T-helper 2 cell treated with Interferon-gamma antibody and Interleukin-4, amounts not matched to agents 5 μg/mL and 100 μg/mL, for 36 hours (primary cell): ENCODE measurements around the gene KIF1B.
"Not testable (repeated sequence)": the region's sequence is repeated elsewhere in the genome, so short reads cannot be mapped to it uniquely, and the experiment has no call there.

Source experiments
- DNase-seq: peaks from one replicate; pipeline ENCODE4 v3.0.0; 2021; ENCODE audit warnings: low spot score
- H3K27ac Mint-ChIP-seq: one replicate; pipeline ENCODE4 v1.8.0; 2021; ENCODE audit warnings: mild to moderate bottlenecking, mixed read lengths
- H3K27me3 Mint-ChIP-seq: one replicate; pipeline ENCODE4 v1.8.0; 2021; ENCODE audit warnings: low read depth, mixed read lengths
- H3K36me3 Mint-ChIP-seq: one replicate; pipeline ENCODE4 v1.8.0; 2021; ENCODE audit warnings: low read depth, mixed read lengths
- H3K4me1 Mint-ChIP-seq: one replicate; pipeline ENCODE4 v1.8.0; 2021; ENCODE audit warnings: low read depth, mixed read lengths
- H3K4me3 Mint-ChIP-seq: one replicate; pipeline ENCODE4 v1.8.0; 2022; ENCODE audit warnings: mild to moderate bottlenecking, moderate library complexity, mixed read lengths
- H3K9me3 Mint-ChIP-seq: one replicate; pipeline ENCODE4 v1.8.0; 2021; ENCODE audit warnings: mixed read lengths

KIF1B gene

DNA sequence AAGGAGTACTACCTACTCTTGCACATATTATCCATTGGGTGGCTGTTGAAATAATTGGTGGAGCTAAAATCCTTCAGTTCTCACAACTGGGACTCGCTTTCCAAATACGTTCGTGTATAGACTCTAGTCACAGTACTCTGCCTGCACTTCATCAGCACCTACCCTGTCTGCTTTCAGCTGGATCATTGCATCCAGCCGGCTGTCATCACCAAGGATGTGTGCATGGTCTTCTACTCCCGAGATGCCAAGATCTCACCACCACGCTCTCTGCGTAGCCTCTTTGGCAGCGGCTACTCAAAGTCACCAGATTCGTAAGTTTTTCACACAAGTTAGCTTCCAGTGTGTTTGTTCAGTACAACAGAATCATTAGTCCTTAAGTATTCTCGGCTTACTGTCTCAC lies 151.1 kb downstream of the KIF1B start:
- peaks cover 14% of the 10 kb centered on the region for H3K4me1 Mint-ChIP-seq
- H3K27ac Mint-ChIP-seq: peak overlapping the region; percentile 46
- no peak for DNase-seq
- H3K27me3 Mint-ChIP-seq: no peaks in the 10 kb centered on the region
- H3K4me3 Mint-ChIP-seq: no peak overlapping the region
- no peaks in the 10 kb centered on the region for H3K9me3 Mint-ChIP-seq
- H3K36me3 Mint-ChIP-seq: peaks cover 12% of the 10 kb centered on the region

DNA sequence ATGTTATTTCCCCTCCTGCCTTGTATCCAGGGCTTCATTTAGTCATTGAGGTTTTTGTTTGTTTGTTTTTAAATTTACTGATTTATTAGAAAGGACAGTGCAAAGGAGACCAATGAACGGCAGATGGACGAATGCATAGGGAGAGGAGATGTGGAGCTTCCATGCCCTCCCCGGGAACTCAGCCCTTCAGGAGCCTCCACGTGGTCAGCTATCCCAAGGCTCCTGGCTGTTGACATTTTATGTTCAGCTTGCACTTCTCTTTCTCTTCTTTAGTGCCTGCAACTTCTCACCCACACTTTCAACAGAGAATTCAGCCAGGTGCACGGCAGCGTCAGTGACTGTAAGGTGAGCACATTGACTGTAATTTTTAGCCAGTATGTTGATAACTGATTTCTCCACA lies 157.8 kb downstream of the KIF1B start:
- Mint-ChIP-seq H3K9me3 (no peaks in the 10 kb centered on the region), H3K36me3 (peaks cover 15% of the 10 kb centered on the region), H3K27me3 (no peaks in the 10 kb centered on the region), H3K4me1 (no peaks in the 10 kb centered on the region), H3K27ac (no peak overlapping the region), H3K4me3 (no peak overlapping the region)
- DNase-seq: no peak

GRCh38 chr1:10374442-10374860 lies 164.1 kb downstream of the KIF1B start:
- H3K9me3 Mint-ChIP-seq: no peaks in the 10 kb centered on the region
- H3K27ac Mint-ChIP-seq: no peak overlapping the region
- peaks cover 11% of the 10 kb centered on the region for H3K36me3 Mint-ChIP-seq
- no peaks in the 10 kb centered on the region for H3K27me3 Mint-ChIP-seq
- H3K4me1 Mint-ChIP-seq: peaks cover 2% of the 10 kb centered on the region
- no peak for DNase-seq
- no peak overlapping the region for H3K4me3 Mint-ChIP-seq

- peak overlapping the region; percentile 57 for H3K27ac Mint-ChIP-seq
- not testable (repeated sequence) for H3K9me3 Mint-ChIP-seq
Measured at GRCh38 chr1:10377365-10378029, 167.1 kb downstream of the KIF1B start.

DNA sequence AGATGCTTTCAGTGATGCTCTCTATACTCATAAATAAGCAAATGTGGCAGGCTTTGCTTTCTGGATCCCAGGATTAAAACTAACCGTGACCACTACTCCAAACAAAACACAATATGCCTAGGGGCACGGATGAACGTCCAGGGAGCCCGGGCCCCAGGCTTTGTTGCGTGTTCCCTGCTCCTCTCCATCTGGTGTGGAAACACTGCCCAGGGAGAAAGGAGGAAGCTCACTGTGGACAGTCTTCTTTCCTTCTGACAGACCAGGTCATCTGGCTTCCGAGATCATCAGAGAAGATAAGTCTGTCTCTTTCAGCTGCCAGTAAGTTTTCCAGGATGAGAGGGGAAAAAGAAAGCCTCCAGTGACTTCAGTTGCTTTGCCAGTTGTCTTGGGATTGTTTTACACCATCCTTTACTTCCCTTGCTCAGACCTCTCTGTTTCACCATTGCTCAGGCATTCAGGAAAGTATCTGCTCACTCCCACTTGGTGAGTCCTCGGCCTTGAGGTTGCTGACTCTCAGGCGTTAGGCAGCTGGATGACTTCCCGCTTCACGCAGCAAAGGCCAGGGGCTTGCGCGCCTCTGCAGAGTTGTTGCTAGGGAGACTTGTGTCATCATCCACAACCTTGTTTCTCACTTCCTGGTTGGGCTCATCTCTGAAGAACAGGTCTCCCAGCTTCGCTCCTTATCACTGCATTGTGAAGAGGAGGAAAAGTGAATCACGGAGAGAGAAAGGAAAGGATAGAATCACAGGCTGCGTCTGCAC lies 167.9 kb downstream of the KIF1B start:
- Mint-ChIP-seq H3K4me1 (peaks cover 2% of the 10 kb centered on the region), H3K4me3 (no peak overlapping the region), H3K27ac (no peak overlapping the region), H3K27me3 (no peaks in the 10 kb centered on the region), H3K9me3 (no peaks in the 10 kb centered on the region), H3K36me3 (peaks cover 5% of the 10 kb centered on the region)
- DNase-seq: no peak

More at GRCh38 chr1:10377365-10378029, 167.1 kb downstream of the KIF1B start:
- not testable (repeated sequence) for H3K4me1 Mint-ChIP-seq, H3K4me3 Mint-ChIP-seq, DNase-seq, H3K36me3 Mint-ChIP-seq, H3K27me3 Mint-ChIP-seq

- Mint-ChIP-seq H3K4me1 (peaks cover 1% of the 10 kb centered on the region), H3K27me3 (no peaks in the 10 kb centered on the region), H3K4me3 (no peak overlapping the region), H3K9me3 (no peaks in the 10 kb centered on the region), H3K36me3 (peaks cover 5% of the 10 kb centered on the region), H3K27ac (no peak overlapping the region)
- DNase-seq: no peak
Measured at GRCh38 chr1:10379101-10379620, 168.8 kb downstream of the KIF1B start.

DNA sequence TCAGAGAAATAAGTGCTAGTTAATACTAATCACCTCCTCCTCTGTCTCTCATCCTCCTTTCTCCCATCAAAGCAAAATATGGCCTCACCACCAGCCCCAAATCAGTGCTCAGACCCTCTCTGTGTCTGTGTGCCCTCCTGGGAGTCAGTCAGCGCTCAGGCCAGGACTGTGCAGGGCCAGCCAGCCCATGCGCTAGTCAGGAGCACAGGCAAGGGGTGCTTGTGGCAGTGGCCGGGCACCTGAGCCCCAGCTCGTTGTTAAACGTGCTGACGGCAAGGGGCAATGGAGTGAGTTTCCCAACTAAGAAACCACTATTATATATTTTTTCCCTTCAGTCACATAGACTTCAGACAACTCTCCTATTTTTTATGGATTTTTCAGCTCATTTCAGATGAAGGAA lies 169.3 kb downstream of the KIF1B start:
- Mint-ChIP-seq H3K36me3 (peaks cover 3% of the 10 kb centered on the region), H3K4me3 (no peak overlapping the region), H3K27ac (no peak overlapping the region), H3K27me3 (no peaks in the 10 kb centered on the region), H3K9me3 (no peaks in the 10 kb centered on the region), H3K4me1 (no peaks in the 10 kb centered on the region)
- DNase-seq: no peak

DNA sequence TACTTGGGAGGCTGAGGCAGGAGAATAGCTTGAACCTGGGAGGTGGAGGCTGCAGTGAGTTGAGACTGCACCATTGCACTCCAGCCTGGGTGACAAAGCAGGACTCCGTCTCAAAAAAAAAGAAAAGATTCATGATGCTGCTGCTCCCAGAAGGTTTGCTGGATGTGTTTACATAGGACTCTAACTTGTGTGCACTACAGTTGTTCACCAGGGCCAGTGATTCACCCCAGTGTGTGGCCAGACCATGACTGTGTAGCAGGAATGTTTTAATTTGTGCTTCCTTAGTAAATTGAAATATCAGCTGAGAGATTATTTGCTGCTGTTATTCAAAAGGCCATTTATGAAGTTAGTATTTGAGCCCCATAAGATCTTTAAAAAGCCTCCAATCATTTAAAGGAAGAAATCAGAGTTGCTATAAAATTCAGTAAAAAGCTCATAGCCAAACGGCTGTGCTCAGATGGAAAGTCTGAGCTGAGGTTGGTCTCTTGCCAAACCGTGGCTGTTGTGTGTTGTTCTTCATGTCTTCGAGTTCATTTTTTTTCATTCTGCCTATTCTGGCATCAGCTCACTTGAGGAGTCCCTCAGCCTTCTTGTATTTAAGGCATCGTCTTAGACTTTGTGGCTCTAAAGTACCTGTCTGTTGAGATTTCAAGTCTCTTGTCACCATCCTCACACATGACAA lies 170.4 kb downstream of the KIF1B start:
- peaks cover 4% of the 10 kb centered on the region for H3K4me1 Mint-ChIP-seq
- no peak overlapping the region for H3K27ac Mint-ChIP-seq
- no peak overlapping the region for H3K4me3 Mint-ChIP-seq
- H3K27me3 Mint-ChIP-seq: no peaks in the 10 kb centered on the region
- H3K9me3 Mint-ChIP-seq: no peaks in the 10 kb centered on the region
- peaks cover 2% of the 10 kb centered on the region for H3K36me3 Mint-ChIP-seq
- DNase-seq: no peak

DNA sequence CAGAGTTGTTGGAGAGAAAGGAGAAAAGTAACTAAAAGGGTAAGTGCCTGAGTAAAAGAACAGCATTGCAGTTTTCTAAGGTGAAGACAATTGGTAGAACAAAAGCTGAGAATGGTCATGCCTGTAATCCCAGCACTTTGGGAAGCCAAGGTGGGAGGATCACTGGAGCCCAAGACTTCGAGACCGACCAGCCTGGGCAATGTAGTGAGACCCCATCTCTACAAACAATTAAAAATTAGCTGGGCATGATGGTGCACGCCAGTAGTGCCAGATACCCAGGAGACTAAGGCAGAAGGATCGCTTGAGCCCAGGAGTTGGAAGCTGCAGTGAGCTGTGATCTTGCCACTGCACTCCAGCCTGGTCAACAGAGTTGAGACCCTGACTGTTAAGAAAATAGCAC lies 173.3 kb downstream of the KIF1B start:
- peaks cover 7% of the 10 kb centered on the region for H3K4me1 Mint-ChIP-seq
- no peak overlapping the region for H3K27ac Mint-ChIP-seq
- no peaks in the 10 kb centered on the region for H3K9me3 Mint-ChIP-seq
- no peak overlapping the region for H3K4me3 Mint-ChIP-seq
- no peaks in the 10 kb centered on the region for H3K36me3 Mint-ChIP-seq
- no peak for DNase-seq
- no peaks in the 10 kb centered on the region for H3K27me3 Mint-ChIP-seq

DNA sequence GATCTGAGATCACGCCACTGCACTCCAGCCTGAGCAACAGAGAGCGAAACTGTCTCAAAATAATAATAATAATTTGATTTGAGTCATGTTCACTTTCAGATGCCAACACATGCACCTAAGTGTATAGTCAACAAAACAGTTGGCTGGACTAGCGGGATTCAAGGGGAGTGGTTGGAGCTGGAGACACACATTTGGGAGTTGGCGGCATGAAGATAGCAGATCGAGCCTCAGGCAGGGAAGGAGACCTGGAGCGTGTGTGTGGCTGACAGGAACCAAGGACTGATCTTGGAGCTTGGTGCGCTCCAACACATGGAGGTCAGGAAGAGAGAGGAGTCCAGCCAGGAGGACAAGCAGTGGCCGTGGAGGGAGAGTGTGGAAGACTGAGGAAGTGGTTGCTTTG lies 173.8 kb downstream of the KIF1B start:
- no peaks in the 10 kb centered on the region for H3K36me3 Mint-ChIP-seq
- no peak overlapping the region for H3K27ac Mint-ChIP-seq
- DNase-seq: no peak
- peaks cover 7% of the 10 kb centered on the region for H3K4me1 Mint-ChIP-seq
- no peaks in the 10 kb centered on the region for H3K9me3 Mint-ChIP-seq
- H3K27me3 Mint-ChIP-seq: no peaks in the 10 kb centered on the region
- no peak overlapping the region for H3K4me3 Mint-ChIP-seq

- H3K4me1 Mint-ChIP-seq: peaks cover 7% of the 10 kb centered on the region
- H3K36me3 Mint-ChIP-seq: no peaks in the 10 kb centered on the region
- H3K9me3 Mint-ChIP-seq: no peaks in the 10 kb centered on the region
- no peaks in the 10 kb centered on the region for H3K27me3 Mint-ChIP-seq
- H3K27ac Mint-ChIP-seq: no peak overlapping the region
- H3K4me3 Mint-ChIP-seq: no peak overlapping the region
- no peak for DNase-seq
Measured at GRCh38 chr1:10386761-10387676, 176.6 kb downstream of the KIF1B start.

GRCh38 chr1:10387677-10388386 lies 177.5 kb downstream of the KIF1B start:
- Mint-ChIP-seq H3K4me3 (no peak overlapping the region), H3K4me1 (peaks cover 7% of the 10 kb centered on the region), H3K9me3 (no peaks in the 10 kb centered on the region), H3K36me3 (no peaks in the 10 kb centered on the region), H3K27me3 (no peaks in the 10 kb centered on the region), H3K27ac (no peak overlapping the region)
- no peak for DNase-seq

GRCh38 chr1:10388387-10388715 lies 178.0 kb downstream of the KIF1B start:
- H3K4me1 Mint-ChIP-seq: peaks cover 7% of the 10 kb centered on the region
- no peaks in the 10 kb centered on the region for H3K27me3 Mint-ChIP-seq
- H3K36me3 Mint-ChIP-seq: no peaks in the 10 kb centered on the region
- H3K27ac Mint-ChIP-seq: no peak overlapping the region
- no peak for DNase-seq
- no peaks in the 10 kb centered on the region for H3K9me3 Mint-ChIP-seq
- no peak overlapping the region for H3K4me3 Mint-ChIP-seq
